Neural crest cell (in vitro differentiated cells): Measurements from ENCODE around the gene TMCC3. TPM values are rescaled to one million over a fixed set of nuclear protein-coding genes. Genes with fewer than 3 reads are reported as not detected.

Experiments used
- DNase-seq: peaks from one replicate; pipeline ENCODE4 v3.0.0; 2021; ENCODE audit warnings: low read depth, mixed read lengths, low spot score
- H3K27ac Mint-ChIP-seq: one replicate; pipeline ENCODE4 v1.8.0; 2021; ENCODE audit warnings: mild to moderate bottlenecking, mixed read lengths; ENCODE audit not compliant: unreplicated experiment
- H3K27me3 Mint-ChIP-seq: 2 replicates; pipeline ENCODE4 v1.8.0; 2021; ENCODE audit warnings: low read depth, mild to moderate bottlenecking, mixed read lengths
- H3K36me3 Mint-ChIP-seq: 2 replicates; pipeline ENCODE4 v1.8.0; 2021; ENCODE audit warnings: low read depth, mild to moderate bottlenecking, mixed read lengths
- H3K4me1 Mint-ChIP-seq: 2 replicates; pipeline ENCODE4 v1.8.0; 2021; ENCODE audit warnings: mixed read lengths
- H3K4me3 Mint-ChIP-seq: one replicate; pipeline ENCODE4 v1.8.0; 2021; ENCODE audit warnings: mild to moderate bottlenecking, mixed read lengths
- H3K9me3 Mint-ChIP-seq: 2 replicates; pipeline ENCODE4 v1.8.0; 2021; ENCODE audit warnings: mixed read lengths
- CTCF ChIP-seq: fragments of 200-600 bp; sonication (generic); conservative IDR thresholded peaks from 2 replicates; pipeline ENCODE4 v1.5.0; 2021; ENCODE audit warnings: antibody characterized with exemption, mild to moderate bottlenecking
- total RNA-seq: library from RNA; stranded (reverse); gene quantifications from 2 replicates; pipeline ENCODE4 v1.2.1, GENCODE V29; 2021

Gene TMCC3
- total RNA-seq, 1 donor from 2014 or later = 3.4 TPM

GRCh38 chr12:94663071-94663470 lies 12.7 kb upstream of the TMCC3 start:
- TF ChIP-seq CTCF = no peak
- no peak overlapping the region for H3K27ac Mint-ChIP-seq
- DNase-seq = no peak
- no peaks in the 10 kb centered on the region for H3K27me3 Mint-ChIP-seq
- no peaks in the 10 kb centered on the region for H3K9me3 Mint-ChIP-seq
- H3K4me3 Mint-ChIP-seq = no peak overlapping the region
- H3K4me1 Mint-ChIP-seq = no peaks in the 10 kb centered on the region
- H3K36me3 Mint-ChIP-seq = no peaks in the 10 kb centered on the region

GRCh38 chr12:94660436-94660835 lies 10.1 kb upstream of the TMCC3 start:
- DNase-seq = no peak
- Mint-ChIP-seq H3K9me3 (no peaks in the 10 kb centered on the region), H3K4me3 (no peak overlapping the region), H3K27me3 (no peaks in the 10 kb centered on the region), H3K27ac (no peak overlapping the region), H3K36me3 (no peaks in the 10 kb centered on the region), H3K4me1 (no peaks in the 10 kb centered on the region)
- no peak for TF ChIP-seq CTCF

- H3K27ac Mint-ChIP-seq = no peak overlapping the region
- no peaks in the 10 kb centered on the region for H3K36me3 Mint-ChIP-seq
These were observed 9.1 kb upstream of the TMCC3 start for GRCh38 chr12:94659346-94659930.

GRCh38 chr12:94658931-94659330 lies 8.6 kb upstream of the TMCC3 start:
- Mint-ChIP-seq H3K27me3 (no peaks in the 10 kb centered on the region), H3K36me3 (no peaks in the 10 kb centered on the region), H3K9me3 (no peaks in the 10 kb centered on the region), H3K27ac (no peak overlapping the region), H3K4me1 (no peaks in the 10 kb centered on the region), H3K4me3 (no peak overlapping the region)
- DNase-seq = no peak
- TF ChIP-seq CTCF = no peak

More at GRCh38 chr12:94659346-94659930, 9.1 kb upstream of the TMCC3 start:
- H3K4me3 Mint-ChIP-seq = no peak overlapping the region
- H3K4me1 Mint-ChIP-seq = no peaks in the 10 kb centered on the region
- no peak for TF ChIP-seq CTCF
- DNase-seq = no peak
- H3K9me3 Mint-ChIP-seq = no peaks in the 10 kb centered on the region
- no peaks in the 10 kb centered on the region for H3K27me3 Mint-ChIP-seq

GRCh38 chr12:94656556-94656955 lies 6.2 kb upstream of the TMCC3 start:
- Mint-ChIP-seq H3K27ac (no peak overlapping the region), H3K27me3 (peaks cover 3% of the 10 kb centered on the region), H3K4me1 (no peaks in the 10 kb centered on the region), H3K9me3 (no peaks in the 10 kb centered on the region), H3K36me3 (no peaks in the 10 kb centered on the region), H3K4me3 (no peak overlapping the region)
- no peak for TF ChIP-seq CTCF
- DNase-seq = no peak
